ENCODE results near the gene OGDH. TPM values are rescaled to one million over a fixed set of nuclear protein-coding genes. Genes with fewer than 3 reads are reported as not detected.

Gene OGDH
- total RNA-seq, 1 experiment from 2014 or later, result 75.1 TPM

- TF ChIP-seq, protein P1, sequence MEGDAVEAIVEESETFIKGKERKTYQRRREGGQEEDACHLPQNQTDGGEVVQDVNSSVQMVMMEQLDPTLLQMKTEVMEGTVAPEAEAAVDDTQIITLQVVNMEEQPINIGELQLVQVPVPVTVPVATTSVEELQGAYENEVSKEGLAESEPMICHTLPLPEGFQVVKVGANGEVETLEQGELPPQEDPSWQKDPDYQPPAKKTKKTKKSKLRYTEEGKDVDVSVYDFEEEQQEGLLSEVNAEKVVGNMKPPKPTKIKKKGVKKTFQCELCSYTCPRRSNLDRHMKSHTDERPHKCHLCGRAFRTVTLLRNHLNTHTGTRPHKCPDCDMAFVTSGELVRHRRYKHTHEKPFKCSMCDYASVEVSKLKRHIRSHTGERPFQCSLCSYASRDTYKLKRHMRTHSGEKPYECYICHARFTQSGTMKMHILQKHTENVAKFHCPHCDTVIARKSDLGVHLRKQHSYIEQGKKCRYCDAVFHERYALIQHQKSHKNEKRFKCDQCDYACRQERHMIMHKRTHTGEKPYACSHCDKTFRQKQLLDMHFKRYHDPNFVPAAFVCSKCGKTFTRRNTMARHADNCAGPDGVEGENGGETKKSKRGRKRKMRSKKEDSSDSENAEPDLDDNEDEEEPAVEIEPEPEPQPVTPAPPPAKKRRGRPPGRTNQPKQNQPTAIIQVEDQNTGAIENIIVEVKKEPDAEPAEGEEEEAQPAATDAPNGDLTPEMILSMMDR (IDR thresholded peaks at IDR 0.05; ENCODE audit: unreplicated experiment), result no peak
- Mint-ChIP-seq H3K27me3 (ENCODE audit: insufficient read depth, unreplicated experiment) (no peaks in the 10 kb centered on the region), H3K4me3 (ENCODE audit: unreplicated experiment) (no peak overlapping the region), H3K27ac (ENCODE audit: low read depth, unreplicated experiment) (no peak overlapping the region), H3K36me3 (ENCODE audit: insufficient read depth, unreplicated experiment) (peaks cover 66% of the 10 kb centered on the region), H3K9me3 (ENCODE audit: unreplicated experiment) (no peaks in the 10 kb centered on the region), H3K4me1 (ENCODE audit: insufficient read depth, unreplicated experiment) (no peaks in the 10 kb centered on the region)
- no TSS peak for BruUV-seq (replicated peaks)
- CTCF ChIA-PET, result no interaction called here
- intact Hi-C loops (cut with micrococcal nuclease), result no loop called here
- DNase-seq (ENCODE audit: unreplicated experiment), result no peak
- POLR2A ChIA-PET, result interaction anchor here (0.7 kb wide), 1 partner anchor 16 kb away, joined by 3 read pairs; no protein-coding TSS in a partner anchor
Observed at GRCh38 chr7:44685723-44686122, 79.3 kb downstream of the OGDH start.

DNA sequence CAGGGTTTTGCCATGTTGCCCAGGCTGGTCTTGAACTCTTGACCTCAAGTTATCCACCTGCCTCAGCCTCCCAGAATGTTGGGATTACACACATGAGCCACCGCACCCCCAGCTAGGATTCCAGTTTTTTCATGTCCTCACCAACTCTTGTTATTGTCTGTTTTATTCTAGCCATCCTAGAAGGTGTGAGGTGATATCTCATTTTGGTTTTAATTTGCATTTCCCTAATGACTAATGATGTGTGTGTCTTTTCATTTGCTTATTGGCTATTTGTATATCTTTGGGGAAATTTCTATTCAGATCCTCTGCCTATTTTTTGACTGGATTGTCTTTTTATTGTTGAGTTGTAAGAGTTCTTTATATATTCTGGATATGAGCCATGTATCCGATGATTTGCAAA lies 83.0 kb downstream of the OGDH start:
- H3K27ac Mint-ChIP-seq (ENCODE audit: low read depth, unreplicated experiment), result no peak overlapping the region
- ChIA-PET POLR2A (no interaction called here), CTCF (interaction anchor here (0.8 kb wide), 1 partner anchor 21 kb away, joined by 3 read pairs; no protein-coding TSS in a partner anchor)
- TF ChIP-seq, protein P1 (IDR thresholded peaks at IDR 0.05; ENCODE audit: unreplicated experiment), result no peak
- H3K36me3 Mint-ChIP-seq (ENCODE audit: insufficient read depth, unreplicated experiment), result peaks cover 64% of the 10 kb centered on the region
- no peak for DNase-seq (ENCODE audit: unreplicated experiment)
- no peaks in the 10 kb centered on the region for H3K27me3 Mint-ChIP-seq (ENCODE audit: insufficient read depth, unreplicated experiment)
- no TSS peak for BruUV-seq (replicated peaks)
- H3K4me1 Mint-ChIP-seq (ENCODE audit: insufficient read depth, unreplicated experiment), result peaks cover 8% of the 10 kb centered on the region
- no peaks in the 10 kb centered on the region for H3K9me3 Mint-ChIP-seq (ENCODE audit: unreplicated experiment)
- intact Hi-C loops (cut with micrococcal nuclease), result no loop called here
- H3K4me3 Mint-ChIP-seq (ENCODE audit: unreplicated experiment), result no peak overlapping the region

GRCh38 chr7:44693641-44694313 lies 87.3 kb downstream of the OGDH start:
- Mint-ChIP-seq H3K4me3 (ENCODE audit: unreplicated experiment) (no peak overlapping the region), H3K9me3 (ENCODE audit: unreplicated experiment) (no peaks in the 10 kb centered on the region), H3K27ac (ENCODE audit: low read depth, unreplicated experiment) (peak overlapping the region; percentile 92), H3K36me3 (ENCODE audit: insufficient read depth, unreplicated experiment) (peaks cover 94% of the 10 kb centered on the region), H3K4me1 (ENCODE audit: insufficient read depth, unreplicated experiment) (peaks cover 8% of the 10 kb centered on the region), H3K27me3 (ENCODE audit: insufficient read depth, unreplicated experiment) (no peaks in the 10 kb centered on the region)
- intact Hi-C loops (cut with micrococcal nuclease), result loop anchor here (10.0 kb wide), 2 partner anchors 51 to 101 kb away; partner anchors contain the start of genes PPIA and ZMIZ2
- POLR2A ChIA-PET, result no interaction called here
- DNase-seq (ENCODE audit: unreplicated experiment), result peak; percentile 63
- CTCF ChIA-PET, result no interaction called here
- BruUV-seq (replicated peaks), result no TSS peak
- TF ChIP-seq, protein P1 (IDR thresholded peaks at IDR 0.05; ENCODE audit: unreplicated experiment), result no peak

GRCh38 chr7:44694326-44694725 lies 87.9 kb downstream of the OGDH start:
- POLR2A ChIA-PET, result no interaction called here
- H3K27me3 Mint-ChIP-seq (ENCODE audit: insufficient read depth, unreplicated experiment), result no peaks in the 10 kb centered on the region
- H3K4me3 Mint-ChIP-seq (ENCODE audit: unreplicated experiment), result no peak overlapping the region
- peak overlapping the region; percentile 92 for H3K27ac Mint-ChIP-seq (ENCODE audit: low read depth, unreplicated experiment)
- BruUV-seq (replicated peaks), result no TSS peak
- peaks cover 8% of the 10 kb centered on the region for H3K4me1 Mint-ChIP-seq (ENCODE audit: insufficient read depth, unreplicated experiment)
- CTCF ChIA-PET, result interaction anchor here (0.6 kb wide), 1 partner anchor 52 kb away, joined by 3 read pairs; no protein-coding TSS in a partner anchor
- no peaks in the 10 kb centered on the region for H3K9me3 Mint-ChIP-seq (ENCODE audit: unreplicated experiment)
- intact Hi-C loops (cut with micrococcal nuclease), result loop anchor here (10.0 kb wide), 2 partner anchors 50 to 100 kb away; partner anchors contain the start of genes PPIA and ZMIZ2
- H3K36me3 Mint-ChIP-seq (ENCODE audit: insufficient read depth, unreplicated experiment), result peaks cover 94% of the 10 kb centered on the region
- no peak for DNase-seq (ENCODE audit: unreplicated experiment)
- TF ChIP-seq, protein P1 (IDR thresholded peaks at IDR 0.05; ENCODE audit: unreplicated experiment), result no peak
